Activated T-cell treated with anti-CD3 and anti-CD28 coated beads for 4 hours (primary cell): ENCODE measurements around the gene ZNF646.
A peak's percentile ranks its signal among the peaks of the same experiment; 100 is the strongest.

ENCODE experiments used
- DNase-seq: peaks from one replicate; pipeline ENCODE4 v3.0.0-alpha.2; 2020

The ZNF646 gene

DNA sequence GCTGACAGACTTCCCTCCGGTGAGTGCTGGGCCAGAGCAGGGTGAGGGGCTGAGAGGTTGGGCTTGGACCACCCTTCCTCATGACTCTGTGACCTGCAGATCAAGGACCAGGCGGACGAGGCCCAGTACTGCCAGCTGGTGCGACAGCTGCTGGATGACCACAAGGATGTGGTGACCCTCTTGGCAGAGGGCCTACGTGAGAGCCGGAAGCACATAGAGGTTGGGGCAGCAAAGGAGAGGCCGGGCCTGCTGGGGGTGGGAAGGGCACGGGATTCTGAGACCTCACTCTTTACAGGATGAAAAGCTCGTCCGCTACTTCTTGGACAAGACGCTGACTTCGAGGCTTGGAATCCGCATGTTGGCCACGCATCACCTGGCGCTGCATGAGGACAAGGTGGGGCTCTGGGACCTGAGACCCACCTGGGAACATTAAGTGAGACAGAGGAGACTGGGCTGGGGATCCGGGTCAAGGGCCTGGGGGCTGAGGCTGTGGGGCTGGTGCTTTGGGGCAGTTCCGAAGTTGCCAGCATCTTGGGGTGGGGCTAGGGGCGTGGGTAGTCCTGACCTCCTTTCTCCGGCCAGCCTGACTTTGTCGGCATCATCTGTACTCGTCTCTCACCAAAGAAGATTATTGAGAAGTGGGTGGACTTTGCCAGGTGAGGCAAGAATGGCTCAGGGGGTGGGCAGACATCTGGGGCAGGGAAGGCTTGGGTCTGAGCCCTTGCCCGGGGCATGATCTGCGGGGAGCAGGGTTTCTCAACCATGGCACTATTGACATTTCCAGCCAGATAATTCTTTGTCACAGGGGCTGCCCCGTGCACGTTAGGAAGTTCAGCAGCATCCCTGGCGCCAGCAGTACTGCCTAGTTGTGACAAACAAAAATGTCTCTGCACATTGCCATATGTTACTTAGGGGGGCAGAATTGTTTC is 36.1 kb downstream of the ZNF646 start:
- DNase-seq, result no peak

DNA sequence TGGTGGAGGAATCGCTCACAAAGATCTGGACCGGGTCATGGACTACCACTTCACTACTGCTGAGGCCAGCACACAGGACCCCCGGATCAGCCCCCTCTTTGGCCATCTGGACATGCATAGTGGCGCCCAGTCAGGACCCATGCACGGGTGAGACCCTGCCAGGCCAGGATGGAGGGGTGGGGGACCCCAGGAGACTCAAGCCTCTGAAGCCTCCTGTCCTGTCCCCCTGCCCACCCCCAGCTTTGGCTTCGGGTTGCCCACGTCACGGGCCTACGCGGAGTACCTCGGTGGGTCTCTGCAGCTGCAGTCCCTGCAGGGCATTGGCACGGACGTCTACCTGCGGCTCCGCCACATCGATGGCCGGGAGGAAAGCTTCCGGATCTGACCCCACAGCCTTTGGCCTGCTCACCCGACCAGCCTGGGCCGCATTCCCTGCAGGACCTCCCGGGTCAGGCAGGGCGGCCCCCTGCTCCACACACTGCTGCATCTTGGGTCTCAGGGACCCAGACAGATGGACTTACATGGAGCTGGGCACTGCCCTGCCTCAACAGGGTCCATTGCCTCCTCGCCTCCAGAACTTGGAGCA is 37.8 kb downstream of the ZNF646 start:
- no peak for DNase-seq

DNA sequence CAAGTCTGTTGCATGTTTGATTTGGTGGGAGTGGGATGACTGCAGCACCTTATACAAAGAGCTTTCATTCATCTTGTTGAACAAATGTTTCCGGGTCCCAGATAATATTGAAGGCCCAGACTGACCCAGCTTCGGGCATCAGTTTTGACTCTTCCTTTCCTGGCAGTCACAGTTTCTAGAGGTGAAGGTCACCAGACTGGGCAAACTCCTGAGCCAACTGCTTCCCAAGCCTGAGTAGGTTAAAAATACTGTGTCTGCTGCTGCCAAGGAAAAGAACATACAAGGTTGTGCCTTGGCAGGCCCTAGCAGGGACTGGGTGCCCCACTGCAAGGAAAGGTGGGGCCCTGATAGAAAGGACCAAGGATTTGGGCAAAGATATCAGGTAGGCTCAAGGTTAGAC is 38.5 kb downstream of the ZNF646 start:
- DNase-seq, result no peak

DNA sequence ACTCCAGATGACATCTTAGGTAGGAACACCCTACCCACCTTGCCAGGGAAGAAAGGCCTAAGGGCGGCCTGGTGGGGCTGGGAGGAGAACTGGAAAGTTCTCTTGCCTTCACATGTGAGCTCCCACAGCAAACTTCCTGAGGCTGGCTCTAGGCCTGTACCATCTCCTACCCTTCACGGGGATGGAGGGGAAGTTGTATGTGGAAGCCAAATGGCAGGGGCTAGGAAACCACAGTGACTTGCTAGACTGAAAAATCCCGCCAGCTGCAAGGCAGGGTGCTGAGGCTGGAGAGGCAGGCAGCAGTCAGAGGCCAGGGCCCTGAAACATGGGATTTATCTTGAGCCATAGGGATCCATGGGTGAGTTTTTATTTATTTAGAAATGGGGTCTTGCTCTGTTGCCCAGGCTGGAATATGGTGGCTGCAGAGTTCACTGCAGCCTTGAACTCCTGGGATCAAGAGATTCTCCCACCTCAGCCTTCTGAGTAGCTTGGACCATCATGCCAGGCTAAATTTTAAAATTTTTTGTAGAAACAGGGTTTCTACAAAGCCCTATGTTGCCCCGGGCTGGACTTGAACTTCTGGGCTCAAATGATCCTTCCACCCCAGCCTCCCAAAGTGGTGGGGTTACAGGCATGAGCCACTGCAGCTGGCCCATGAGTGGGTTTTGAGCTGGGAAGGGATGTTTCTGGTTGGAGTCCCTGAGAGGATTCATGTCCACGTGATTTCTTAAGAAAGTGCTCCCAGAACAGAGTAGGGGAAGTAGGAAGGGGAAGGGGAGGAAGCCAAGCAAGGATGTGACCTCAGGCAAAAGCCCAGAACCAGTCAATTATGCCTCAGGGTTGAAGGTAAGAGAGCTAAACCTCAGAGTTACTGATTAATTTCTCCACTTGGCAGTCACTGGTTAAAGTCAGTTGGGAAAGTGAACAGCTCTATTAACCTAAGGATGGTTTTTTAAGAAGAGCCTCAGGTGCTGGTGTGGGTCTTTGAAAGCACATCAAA is 39.2 kb downstream of the ZNF646 start:
- DNase-seq, result no peak

DNA sequence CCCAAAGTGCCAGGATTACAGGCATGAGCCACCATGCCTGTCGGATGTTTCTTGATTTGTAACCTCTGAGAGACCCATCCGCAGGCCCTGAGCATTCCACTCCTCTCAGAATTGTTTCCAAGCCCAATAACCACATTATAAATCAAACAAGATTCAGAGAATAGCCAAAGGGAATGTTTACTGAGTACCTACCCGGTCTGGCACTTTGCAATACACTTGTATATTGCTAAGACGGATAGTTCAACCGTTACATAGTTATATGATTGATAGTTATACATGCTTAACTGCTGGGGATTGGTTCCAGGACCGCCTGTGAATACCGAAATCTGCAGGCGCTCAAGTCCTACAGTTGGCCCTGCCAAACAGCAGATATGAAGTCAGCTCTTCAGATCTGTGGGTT is 40.2 kb downstream of the ZNF646 start:
- DNase-seq, result no peak

DNA sequence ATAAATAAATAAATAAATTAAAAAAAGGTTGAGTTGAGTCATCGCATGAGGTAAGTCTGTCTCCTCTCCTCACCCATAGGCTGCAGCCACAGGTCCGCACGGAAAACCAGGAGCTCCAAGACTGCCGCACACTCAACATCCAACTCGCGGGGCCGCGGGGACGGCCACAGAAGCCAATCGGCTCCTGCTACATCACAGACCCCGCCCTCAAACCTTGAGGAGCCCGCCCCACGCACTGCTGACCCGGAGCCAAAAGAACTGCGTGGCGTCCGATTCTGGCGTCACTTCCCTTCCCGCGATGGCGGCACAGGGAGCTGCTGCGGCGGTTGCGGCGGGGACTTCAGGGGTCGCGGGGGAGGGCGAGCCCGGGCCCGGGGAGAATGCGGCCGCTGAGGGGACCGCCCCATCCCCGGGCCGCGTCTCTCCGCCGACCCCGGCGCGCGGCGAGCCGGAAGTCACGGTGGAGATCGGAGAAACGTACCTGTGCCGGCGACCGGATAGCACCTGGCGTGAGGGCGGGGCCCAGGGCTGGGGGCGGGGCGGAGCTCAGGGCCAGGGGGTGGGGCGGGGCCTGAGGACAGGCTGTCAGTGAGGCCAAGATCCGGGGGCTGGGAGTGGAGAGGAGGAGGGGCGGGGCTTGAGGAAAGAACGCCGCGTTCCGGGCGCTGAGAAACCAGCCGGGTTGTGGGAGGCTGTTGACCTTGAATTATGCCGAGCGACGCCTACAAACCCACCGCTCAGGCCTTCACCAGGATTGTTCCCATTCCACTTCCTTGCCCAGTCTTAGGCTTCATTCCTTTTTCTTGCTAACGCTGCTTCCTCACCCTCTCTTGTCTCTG is 43.4 kb downstream of the ZNF646 start, which contains the start of gene KAT8:
Gene KAT8 (plus strand): TSS at position 281 of the 839 bp plus-strand sequence. CDS start 18 bp downstream, at position 299.
- peak; percentile 95 for DNase-seq

DNA sequence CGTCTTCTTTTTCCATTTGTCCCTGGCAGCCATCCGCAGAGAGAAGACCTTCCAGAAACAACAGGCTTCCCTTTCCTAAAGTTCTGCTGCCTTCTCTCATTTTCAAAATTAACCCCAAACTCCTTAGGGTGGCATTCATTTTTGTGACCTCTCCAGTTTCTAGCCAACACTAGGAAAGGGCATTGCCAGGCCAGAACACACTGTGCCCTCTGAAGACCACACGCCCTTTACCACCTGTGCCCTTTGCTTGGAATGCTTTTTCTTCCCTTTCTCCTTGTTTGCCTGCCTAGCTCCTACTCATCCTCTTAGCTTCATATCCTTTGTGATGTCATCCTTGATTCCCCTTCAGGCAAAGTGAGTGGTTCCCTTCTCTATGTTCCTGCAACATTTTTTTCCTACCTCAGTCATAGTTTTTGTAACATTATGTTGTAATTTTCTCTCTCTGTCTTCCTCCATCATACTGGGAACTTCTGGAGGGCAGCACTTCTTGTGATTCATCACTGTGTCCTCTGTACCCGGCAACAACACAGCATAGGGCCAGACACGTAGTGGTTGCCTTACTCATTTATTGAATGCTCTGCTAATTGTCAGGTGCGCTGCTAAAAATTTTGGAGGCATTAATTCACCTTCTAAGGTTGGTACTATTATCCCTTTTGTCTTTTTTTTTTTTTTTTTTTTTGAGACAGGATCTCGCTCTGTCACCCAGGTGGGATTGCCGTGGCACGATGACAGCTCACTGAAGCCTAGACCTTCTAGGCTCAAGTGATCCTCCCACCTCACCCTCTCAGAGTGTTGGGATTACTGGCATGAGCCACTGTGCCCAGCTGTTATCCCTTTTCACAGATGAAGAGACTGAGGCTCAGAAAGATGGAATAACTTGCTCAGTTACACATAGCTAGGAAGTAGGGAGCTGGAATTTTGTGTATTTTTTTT is 44.3 kb downstream of the ZNF646 start:
- DNase-seq, result no peak

DNA sequence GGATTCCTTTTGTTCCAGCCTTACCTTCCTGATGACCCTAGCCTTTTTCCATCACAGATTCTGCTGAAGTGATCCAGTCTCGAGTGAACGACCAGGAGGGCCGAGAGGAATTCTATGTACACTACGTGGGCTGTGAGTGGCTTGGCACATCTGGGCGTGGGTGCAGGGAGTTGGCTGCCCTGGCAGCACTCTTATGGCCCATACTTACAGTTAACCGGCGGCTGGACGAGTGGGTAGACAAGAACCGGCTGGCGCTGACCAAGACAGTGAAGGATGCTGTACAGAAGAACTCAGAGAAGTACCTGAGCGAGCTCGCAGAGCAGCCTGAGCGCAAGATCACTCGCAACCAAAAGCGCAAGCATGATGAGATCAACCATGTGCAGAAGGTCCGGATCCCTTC is 45.9 kb downstream of the ZNF646 start:
- no peak for DNase-seq

DNA sequence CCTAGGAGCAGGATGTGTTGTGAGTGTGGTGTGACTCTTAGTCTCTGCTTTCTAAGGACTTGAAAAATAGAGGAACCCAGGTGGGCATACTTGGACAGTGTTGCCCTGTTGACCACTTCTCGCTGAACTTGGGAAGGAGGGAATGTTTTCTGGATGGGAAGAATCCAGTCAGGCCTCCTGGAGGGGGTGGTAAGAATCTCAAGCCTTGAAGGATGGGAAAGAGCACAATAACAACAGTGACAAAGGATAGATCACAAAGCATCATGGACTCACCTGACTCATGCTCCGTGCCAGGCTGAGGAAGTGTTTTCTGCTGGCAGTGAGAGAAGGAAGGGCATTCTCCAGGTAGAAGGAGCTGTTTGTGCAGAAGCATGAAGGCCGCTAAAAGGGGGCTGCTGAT is 51.6 kb downstream of the ZNF646 start:
- no peak for DNase-seq

DNA sequence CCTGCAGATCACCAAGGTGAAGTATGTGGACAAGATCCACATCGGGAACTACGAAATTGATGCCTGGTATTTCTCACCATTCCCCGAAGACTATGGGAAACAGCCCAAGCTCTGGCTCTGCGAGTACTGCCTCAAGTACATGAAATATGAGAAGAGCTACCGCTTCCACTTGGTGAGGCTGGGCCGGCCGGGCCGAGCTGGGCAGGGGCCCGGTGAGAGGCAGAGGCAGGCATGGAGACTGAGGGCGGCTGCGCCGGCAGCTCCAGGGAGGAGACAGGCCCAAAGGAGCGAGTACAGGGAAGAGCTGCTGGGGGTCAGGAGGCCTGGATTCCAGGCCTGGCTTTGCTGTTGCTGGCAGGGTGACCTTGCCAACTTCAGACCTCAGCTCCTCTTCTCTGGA is 53.0 kb downstream of the ZNF646 start:
- DNase-seq, result no peak

DNA sequence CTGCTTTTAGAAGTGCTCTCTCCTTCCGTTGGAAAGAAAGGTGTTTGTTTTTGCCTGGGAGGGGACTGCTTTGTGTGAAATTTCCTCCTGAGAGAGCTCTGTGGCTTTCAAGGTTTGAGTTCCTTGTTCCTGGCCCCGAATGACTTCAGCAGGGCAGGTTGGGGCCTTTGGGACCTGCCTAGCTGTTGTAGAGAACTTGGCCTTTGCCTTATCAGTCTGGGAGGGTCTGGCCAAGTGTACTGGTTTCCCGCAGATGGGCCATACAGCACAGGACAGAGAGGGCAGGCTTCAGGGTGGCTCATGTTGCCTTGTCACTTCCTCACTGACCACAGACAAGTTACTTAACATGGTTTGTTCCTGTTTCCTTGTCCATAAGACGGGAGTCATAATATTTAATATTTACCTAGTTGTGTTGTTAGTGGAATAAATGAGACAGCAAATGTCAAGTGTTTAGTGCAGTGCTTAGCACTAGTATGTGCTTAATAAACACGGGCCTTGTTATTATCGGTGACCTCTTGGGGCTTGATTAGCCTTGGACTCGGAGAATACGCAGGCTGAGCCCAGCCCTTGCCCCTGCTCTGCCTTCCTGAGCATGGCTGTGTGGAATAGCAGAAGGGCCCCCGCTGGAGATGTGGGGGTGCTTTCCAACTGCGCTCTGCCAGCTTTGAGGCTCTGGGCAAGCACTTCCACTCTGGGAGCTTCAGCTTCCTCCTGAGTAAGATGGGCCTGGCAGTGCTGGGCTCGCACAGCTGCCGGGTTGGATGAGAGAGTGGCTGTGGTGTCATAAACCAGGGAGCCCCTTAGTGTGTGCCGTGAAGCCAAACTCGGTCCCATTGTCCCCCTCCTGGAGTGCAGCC is 54.7 kb downstream of the ZNF646 start:
- DNase-seq, result no peak

DNA sequence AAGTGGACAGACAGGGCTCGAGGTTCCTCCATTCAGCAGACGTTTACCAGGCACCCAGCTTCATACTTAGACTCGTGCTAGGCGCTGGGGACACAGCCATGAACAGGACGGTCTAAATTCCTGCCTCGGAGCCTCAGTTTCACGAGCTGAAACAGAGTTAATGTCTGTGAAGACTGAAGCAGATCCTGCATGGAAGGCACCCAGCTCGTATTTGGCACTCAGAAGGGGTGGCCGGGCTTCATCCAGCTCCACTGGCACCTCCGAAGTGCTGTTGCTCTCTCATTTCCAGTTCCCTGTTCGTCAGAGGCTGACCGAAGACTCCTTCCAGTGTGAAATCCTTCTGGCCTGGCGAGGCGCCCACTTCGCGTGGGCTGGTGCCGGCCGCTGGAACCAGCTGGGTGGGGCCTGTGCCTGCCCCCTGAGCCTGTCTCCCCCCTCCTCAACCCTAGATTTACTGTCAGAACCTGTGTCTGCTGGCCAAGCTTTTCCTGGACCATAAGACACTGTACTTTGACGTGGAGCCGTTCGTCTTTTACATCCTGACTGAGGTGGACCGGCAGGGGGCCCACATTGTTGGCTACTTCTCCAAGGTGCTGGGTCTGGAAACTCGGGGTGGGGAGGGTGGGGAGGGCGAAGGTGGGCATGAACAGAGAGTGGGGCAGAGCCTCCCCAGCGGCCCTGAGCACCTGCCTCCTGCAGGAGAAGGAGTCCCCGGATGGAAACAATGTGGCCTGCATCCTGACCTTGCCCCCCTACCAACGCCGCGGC is 55.5 kb downstream of the ZNF646 start:
- DNase-seq, result no peak

DNA sequence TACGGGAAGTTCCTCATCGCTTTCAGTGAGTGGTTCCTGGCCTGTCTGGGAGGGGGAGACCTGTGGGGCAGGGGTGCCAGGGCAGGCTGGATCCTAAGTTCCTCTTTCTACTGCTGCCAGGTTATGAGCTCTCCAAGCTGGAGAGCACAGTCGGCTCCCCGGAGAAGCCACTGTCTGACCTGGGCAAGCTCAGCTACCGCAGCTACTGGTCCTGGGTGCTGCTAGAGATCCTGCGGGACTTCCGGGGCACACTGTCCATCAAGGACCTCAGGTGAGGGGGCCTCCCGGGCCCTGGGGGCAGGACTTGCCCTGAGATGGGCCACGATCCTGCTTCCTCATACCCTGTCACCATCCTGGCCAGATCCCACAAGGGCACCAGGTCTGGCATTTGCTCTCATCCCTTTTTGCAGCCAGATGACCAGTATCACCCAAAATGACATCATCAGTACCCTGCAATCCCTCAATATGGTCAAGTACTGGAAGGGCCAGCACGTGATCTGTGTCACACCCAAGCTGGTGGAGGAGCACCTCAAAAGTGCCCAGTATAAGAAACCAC is 56.2 kb downstream of the ZNF646 start:
- no peak for DNase-seq

DNA sequence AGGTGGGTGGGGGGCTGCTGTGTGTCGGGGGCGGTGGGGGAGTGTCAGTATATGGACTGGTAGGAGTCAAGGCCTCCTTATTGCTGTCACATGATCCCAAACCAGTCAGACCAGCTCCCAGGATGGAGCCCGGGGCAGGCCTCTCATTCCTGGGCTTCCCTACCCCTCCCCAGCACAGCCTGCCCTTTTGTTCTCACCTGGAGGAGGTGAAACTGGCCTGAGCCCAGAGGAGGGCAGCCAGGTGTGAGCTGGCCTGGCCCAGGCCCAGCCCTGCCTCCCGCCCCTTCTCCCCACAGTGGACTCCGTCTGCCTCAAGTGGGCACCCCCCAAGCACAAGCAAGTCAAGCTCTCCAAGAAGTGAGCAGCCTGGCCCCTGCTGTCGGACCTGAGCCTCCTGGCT is 56.7 kb downstream of the ZNF646 start:
- no peak for DNase-seq

DNA sequence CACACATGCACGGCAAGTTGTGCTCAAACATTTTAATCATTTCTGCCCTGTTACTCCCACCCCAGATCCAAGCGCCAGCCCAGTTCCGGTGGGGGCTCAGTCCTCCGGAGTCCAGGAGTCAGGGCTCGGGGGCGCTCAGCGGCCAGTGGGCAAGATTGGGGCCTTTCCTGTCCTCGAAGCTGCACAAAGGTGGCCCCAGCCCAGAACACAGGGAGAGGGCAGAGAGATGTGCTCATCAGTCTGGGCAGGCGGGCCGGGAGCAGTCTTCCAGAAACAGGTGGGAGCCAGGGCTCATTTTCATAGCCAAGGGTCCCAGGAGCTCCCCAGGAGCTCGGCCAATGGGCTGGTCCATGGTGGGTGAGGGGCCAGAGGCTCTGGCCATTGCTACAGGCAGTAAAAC is 57.2 kb downstream of the ZNF646 start:
- no peak for DNase-seq

DNA sequence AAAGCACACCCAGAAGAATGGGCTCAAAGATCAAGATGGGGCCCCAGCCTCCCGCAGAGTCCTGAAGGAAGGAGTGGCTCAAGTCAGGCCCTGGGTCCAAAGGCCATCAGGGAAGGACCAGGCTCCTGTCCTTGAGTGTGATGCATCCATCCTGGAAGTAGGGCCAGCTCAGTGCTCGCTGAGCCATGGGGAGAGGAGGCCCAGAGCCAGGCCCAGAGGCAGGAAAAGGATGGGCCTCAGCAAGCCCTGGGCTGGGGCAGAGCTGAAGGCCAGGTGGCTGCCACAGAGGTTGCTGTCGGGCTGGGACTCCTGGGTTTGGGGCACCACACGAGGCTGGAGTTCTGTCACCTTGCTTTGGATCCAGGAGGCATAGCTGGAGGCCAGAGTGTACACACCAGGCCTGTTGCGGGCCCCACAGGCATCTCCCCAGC is 57.6 kb downstream of the ZNF646 start:
- DNase-seq, result no peak

DNA sequence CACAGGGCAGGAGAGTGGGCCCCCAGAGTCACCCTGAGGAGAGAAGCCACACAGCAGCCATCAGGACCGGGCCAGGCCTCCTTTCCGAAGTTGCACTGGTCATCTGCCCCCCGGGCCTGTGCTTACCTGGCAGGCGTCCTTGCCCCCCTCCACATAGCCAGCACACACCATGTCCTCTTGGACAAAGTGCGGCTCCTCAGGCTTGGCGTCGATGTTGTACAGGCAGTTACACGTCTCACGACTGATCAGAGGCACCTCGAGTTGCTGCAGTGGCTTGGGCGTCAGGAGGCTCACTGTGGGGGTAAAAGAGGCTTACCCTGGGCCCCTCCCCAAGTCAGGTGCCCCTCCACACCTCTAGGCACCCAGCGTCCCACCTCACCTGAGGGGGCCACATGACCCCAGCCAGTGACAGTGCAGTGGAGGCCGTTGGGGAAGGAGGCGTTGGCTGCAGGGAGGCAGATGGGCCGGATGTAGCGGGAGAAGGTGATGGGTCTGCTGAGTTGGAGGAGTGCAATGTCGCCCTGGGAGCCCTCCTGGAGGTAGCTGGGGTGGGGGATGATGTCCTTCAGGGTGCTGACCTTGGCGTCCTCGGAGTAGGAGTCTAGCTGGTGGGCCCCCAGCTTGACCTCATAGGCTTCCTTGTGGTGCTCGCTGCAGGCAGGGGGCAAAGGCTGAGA is 58.2 kb downstream of the ZNF646 start:
- no peak for DNase-seq

DNA sequence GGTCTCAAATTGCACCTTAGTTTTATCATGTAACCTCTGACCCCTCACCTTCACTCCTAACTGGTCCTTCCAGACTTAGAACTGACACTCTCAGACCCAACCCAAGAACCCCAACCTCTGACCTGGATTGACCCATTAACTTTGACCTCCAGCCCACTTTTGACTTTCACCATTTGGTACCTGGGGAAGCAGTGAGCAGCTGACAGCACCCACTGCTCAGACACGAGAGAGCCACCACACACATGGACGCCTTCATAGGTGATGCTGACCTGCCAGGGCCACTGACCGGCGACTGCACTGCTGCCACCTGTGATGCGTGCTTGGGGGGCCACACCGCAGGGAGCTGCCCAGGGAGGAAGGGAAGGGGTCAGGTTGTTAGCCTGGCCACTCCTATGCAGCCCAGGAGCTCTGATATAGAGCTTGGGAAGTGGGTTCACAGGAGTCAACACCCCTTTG is 58.9 kb downstream of the ZNF646 start:
- no peak for DNase-seq
